OCI-LY7 (cell line): ENCODE data around the gene TBC1D4. TPM values are rescaled to one million over a fixed set of nuclear protein-coding genes. Genes with fewer than 3 reads are reported as not detected.

ENCODE experiments used
- BruUV-seq: library from RNA; stranded (reverse); fragments of 400-500 nt; replicated peaks from 2 replicates; lab custom pipeline; 2021; lab: Mats Ljungman, UMichigan
- CTCF ChIA-PET: fragments of 300-600 bp; sonication (Branson Sonifier 250); formaldehyde crosslinking; loops from one replicate; lab custom pipeline; 2022; ENCODE audit warnings: antibody characterized with exemption; ENCODE audit not compliant: unreplicated experiment; lab: Charles Lee
- POLR2A ChIA-PET: fragments of 300-600 bp; sonication (Branson Sonifier 250); formaldehyde crosslinking; loops from one replicate; lab custom pipeline; 2022; ENCODE audit warnings: antibody characterized with exemption; lab: Charles Lee
- DNase-seq: peaks from one replicate; pipeline ENCODE4 v3.0.0-alpha.2; 2015; ENCODE audit warnings: low spot score
- H2AFZ ChIP-seq: fragments of 200-600 bp; sonication (generic), shearing (Covaris generic); 2 replicates; pipeline ENCODE4 v1.6.1; 2014; ENCODE audit warnings: mild to moderate bottlenecking, antibody characterized with exemption, low read length, moderate library complexity
- H3K27ac ChIP-seq: fragments of 200-600 bp; sonication (generic); 2 replicates; pipeline ENCODE4 v1.5.1; 2014; ENCODE audit warnings: mixed run types, low read depth, mild to moderate bottlenecking, moderate library complexity, low read length, inconsistent platforms; ENCODE audit not compliant: poor library complexity, severe bottlenecking
- H3K36me3 ChIP-seq: fragments of 200-600 bp; sonication (generic); 2 replicates; pipeline ENCODE4 v1.6.1; 2014; ENCODE audit warnings: mild to moderate bottlenecking, antibody characterized with exemption, low read length, moderate library complexity, mixed read lengths; ENCODE audit not compliant: insufficient read depth
- H3K4me1 ChIP-seq: fragments of 200-600 bp; sonication (generic); 2 replicates; pipeline ENCODE4 v1.5.1; 2014; ENCODE audit warnings: mild to moderate bottlenecking, low read length; ENCODE audit not compliant: insufficient read depth, poor library complexity, severe bottlenecking
- H3K4me2 ChIP-seq: fragments of 200-600 bp; sonication (generic); 2 replicates; pipeline ENCODE4 v1.6.1; 2014; ENCODE audit warnings: mild to moderate bottlenecking, low read length
- H3K4me3 ChIP-seq: fragments of 200-600 bp; sonication (generic); 2 replicates; pipeline ENCODE4 v1.5.1; 2014; ENCODE audit warnings: mild to moderate bottlenecking, low read depth, low read length; ENCODE audit not compliant: poor library complexity, severe bottlenecking
- H3K79me2 ChIP-seq: fragments of 200-600 bp; sonication (generic); 2 replicates; pipeline ENCODE4 v1.6.1; 2016; ENCODE audit warnings: low read depth, mild to moderate bottlenecking, low read length, moderate library complexity, mixed read lengths; ENCODE audit not compliant: insufficient read depth
- H3K9me2 ChIP-seq: fragments of 200-600 bp; sonication (generic); 2 replicates; pipeline ENCODE4 v1.6.1; 2016; ENCODE audit warnings: mild to moderate bottlenecking, low read length, mixed read lengths; ENCODE audit not compliant: insufficient read depth
- H3K9me3 ChIP-seq: fragments of 200-600 bp; sonication (generic); 2 replicates; pipeline ENCODE4 v1.6.1; 2014; ENCODE audit warnings: mild to moderate bottlenecking, mixed run types, low read length, mixed read lengths
- H4K20me1 ChIP-seq: fragments of 200-600 bp; sonication (generic); 2 replicates; pipeline ENCODE4 v1.6.1; 2014; ENCODE audit warnings: mild to moderate bottlenecking, antibody characterized with exemption, low read length, moderate library complexity, mixed read lengths; ENCODE audit not compliant: insufficient read depth
- EZH2phosphoT487 ChIP-seq: fragments of 200-600 bp; sonication (generic); IDR thresholded peaks from 2 replicates; pipeline ENCODE4 v1.6.1; 2018; ENCODE audit warnings: low read depth, borderline replicate concordance, mild to moderate bottlenecking, mixed run types, antibody characterized with exemption, low read length, moderate library complexity, mixed read lengths
- intact Hi-C: fragments of 100-400 bp; cut with micrococcal nuclease; formaldehyde crosslinking; loops from one replicate; pipeline ENCODE4 v1.10.0; 2022; ENCODE audit not compliant: unreplicated experiment
- total RNA-seq, 2 experiments: library from RNA; depleted of rRNA in 1 of 2; stranded (reverse); fragments of >200 nt in 1 of 2; shearing (Covaris generic) in 1 of 2; gene quantifications; 2 replicates each; pipeline ENCODE4 v1.2.3, GENCODE V29; 2014 to 2022
- TF ChIP-seq, protein P1 (sequence below): fragments of 200-600 bp; sonication (generic); conservative IDR thresholded peaks from 2 replicates; pipeline ENCODE4 v1.5.1; 2014; ENCODE audit warnings: mild to moderate bottlenecking, antibody characterized with exemption, low read length, moderate library complexity, mixed read lengths

The TBC1D4 gene
- total RNA-seq, 2 experiments from 2014 or later: 21.7 to 24.3 TPM

DNA sequence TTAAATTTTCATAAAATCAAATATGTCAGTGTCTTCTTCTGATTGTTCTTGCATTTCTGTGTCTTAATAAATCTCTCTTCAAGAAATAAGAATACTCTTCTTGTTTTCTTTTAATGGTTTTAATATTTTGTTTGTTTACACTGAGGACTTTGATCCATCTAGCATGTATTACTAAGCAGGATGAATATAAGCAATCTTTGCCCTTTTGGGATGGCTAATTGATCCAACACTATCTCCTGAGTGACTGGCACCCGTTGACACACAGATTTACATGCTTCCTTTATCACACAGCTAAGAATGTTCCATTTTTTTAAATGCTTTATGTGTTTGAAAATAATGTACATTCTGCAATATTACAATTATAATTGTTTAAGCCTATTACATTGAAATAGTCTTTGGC is 134.5 kb downstream of the TBC1D4 start:
- intact Hi-C loops: no loop called here
- H3K4me2 ChIP-seq: no peak overlapping the region
- H3K79me2 ChIP-seq: no peaks in the 10 kb centered on the region
- no peaks in the 10 kb centered on the region for H3K9me3 ChIP-seq
- H4K20me1 ChIP-seq: no peaks in the 10 kb centered on the region
- CTCF ChIA-PET: no interaction called here
- no peaks in the 10 kb centered on the region for H3K9me2 ChIP-seq
- H3K27ac ChIP-seq: no peak overlapping the region
- H3K4me3 ChIP-seq: no peak overlapping the region
- TF ChIP-seq, protein P1, sequence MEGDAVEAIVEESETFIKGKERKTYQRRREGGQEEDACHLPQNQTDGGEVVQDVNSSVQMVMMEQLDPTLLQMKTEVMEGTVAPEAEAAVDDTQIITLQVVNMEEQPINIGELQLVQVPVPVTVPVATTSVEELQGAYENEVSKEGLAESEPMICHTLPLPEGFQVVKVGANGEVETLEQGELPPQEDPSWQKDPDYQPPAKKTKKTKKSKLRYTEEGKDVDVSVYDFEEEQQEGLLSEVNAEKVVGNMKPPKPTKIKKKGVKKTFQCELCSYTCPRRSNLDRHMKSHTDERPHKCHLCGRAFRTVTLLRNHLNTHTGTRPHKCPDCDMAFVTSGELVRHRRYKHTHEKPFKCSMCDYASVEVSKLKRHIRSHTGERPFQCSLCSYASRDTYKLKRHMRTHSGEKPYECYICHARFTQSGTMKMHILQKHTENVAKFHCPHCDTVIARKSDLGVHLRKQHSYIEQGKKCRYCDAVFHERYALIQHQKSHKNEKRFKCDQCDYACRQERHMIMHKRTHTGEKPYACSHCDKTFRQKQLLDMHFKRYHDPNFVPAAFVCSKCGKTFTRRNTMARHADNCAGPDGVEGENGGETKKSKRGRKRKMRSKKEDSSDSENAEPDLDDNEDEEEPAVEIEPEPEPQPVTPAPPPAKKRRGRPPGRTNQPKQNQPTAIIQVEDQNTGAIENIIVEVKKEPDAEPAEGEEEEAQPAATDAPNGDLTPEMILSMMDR: no peak
- no peak for TF ChIP-seq EZH2phosphoT487
- no TSS peak for BruUV-seq
- DNase-seq: no peak
- POLR2A ChIA-PET: no interaction called here
- H3K4me1 ChIP-seq: no peaks in the 10 kb centered on the region
- H2AFZ ChIP-seq: no peak overlapping the region
- peaks cover 37% of the 10 kb centered on the region for H3K36me3 ChIP-seq

DNA sequence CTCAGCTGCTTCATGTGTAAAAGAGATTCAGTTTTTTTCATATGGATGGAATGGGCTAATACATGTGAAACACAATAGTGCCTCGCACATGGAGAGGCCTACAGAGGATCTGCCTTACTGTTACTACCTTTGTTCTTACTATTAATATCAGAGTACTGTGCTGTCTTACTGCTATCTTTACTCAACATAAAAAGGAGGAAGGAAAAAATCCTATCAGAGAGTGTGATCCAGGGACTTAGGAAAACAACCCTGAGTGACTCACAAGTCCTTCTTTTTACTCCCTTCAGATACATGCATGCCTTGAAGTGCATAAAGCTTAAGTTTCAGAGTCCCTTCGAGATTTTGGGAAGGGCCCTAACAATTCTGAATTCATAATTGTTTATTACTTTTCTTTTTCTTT is 136.8 kb downstream of the TBC1D4 start:
- Histone ChIP-seq H3K36me3 (peaks cover 28% of the 10 kb centered on the region; the same call in 1 of the 2 replicates), H3K4me3 (no peak overlapping the region), H3K4me2 (no peak overlapping the region), H3K9me2 (no peaks in the 10 kb centered on the region), H2AFZ (no peak overlapping the region), H3K9me3 (no peaks in the 10 kb centered on the region), H3K27ac (no peak overlapping the region), H3K79me2 (no peaks in the 10 kb centered on the region), H3K4me1 (peaks cover 6% of the 10 kb centered on the region), H4K20me1 (no peaks in the 10 kb centered on the region)
- BruUV-seq: no TSS peak
- ChIA-PET POLR2A (interaction anchor here (0.5 to 0.6 kb wide), 2 partner anchors 13 to 1608 kb away, joined by 3 read pairs; no protein-coding TSS in a partner anchor), CTCF (no interaction called here)
- no peak for DNase-seq
- TF ChIP-seq EZH2phosphoT487: no peak
- TF ChIP-seq, protein P1: no peak
- intact Hi-C loops: no loop called here

DNA sequence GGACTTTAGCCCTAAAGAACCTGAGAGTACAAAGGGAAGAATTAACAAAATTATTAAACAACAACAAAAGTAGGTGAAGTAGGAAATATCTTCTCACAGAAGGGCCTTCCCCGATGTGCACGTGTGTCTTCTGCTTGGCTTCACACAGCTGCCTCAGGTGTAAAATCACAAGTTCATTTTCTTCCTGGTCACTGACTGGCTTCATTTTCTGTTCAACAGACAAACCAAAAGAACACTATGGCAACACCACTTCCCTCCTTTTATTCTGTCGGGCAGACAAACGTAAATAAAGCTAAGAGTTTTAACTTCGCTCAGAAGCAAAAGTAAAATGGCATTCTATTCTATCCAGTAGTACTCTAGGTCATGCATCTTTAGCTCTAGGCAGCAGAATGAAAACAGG is 140.9 kb downstream of the TBC1D4 start:
- TF ChIP-seq EZH2phosphoT487: no peak
- TF ChIP-seq, protein P1: no peak
- Histone ChIP-seq H3K4me1 (peaks cover 6% of the 10 kb centered on the region), H4K20me1 (no peaks in the 10 kb centered on the region), H3K9me2 (no peaks in the 10 kb centered on the region), H3K27ac (no peak overlapping the region), H3K9me3 (no peaks in the 10 kb centered on the region), H3K4me3 (no peak overlapping the region), H3K36me3 (peaks cover 29% of the 10 kb centered on the region), H3K79me2 (no peaks in the 10 kb centered on the region), H2AFZ (no peak overlapping the region), H3K4me2 (no peak overlapping the region)
- BruUV-seq: no TSS peak
- intact Hi-C loops: no loop called here
- CTCF ChIA-PET: no interaction called here
- POLR2A ChIA-PET: no interaction called here
- DNase-seq: peak; percentile 37
